GF-D8 (cell line): ENCODE results near the gene SAMD14.

Experiments
- DNase-seq: peaks from one replicate; lab custom pipeline; 2025; lab: John Stamatoyannopoulos, UW

The SAMD14 gene

DNA sequence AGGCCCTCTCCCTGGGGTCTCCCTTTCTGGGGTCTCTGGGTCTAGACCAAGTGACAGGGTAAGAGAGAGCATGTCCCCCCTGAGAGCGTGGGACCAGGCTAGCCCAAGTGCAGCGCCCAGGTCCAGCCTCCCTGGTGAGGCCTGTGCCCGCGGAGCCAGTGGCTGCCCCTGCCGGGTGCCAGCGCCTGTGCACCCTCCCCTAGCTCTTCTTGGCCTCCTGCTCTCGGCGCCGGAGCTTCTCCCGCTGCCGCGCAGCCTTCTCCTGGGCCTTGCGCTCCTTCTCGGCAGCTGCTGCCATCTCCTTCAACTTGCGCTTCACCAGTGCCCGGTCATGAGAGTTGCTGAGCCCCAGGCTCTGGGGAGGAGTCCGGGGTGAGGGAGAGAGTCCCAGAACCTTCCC lies 17.3 kb downstream of the SAMD14 start:
- DNase-seq: no peak

DNA sequence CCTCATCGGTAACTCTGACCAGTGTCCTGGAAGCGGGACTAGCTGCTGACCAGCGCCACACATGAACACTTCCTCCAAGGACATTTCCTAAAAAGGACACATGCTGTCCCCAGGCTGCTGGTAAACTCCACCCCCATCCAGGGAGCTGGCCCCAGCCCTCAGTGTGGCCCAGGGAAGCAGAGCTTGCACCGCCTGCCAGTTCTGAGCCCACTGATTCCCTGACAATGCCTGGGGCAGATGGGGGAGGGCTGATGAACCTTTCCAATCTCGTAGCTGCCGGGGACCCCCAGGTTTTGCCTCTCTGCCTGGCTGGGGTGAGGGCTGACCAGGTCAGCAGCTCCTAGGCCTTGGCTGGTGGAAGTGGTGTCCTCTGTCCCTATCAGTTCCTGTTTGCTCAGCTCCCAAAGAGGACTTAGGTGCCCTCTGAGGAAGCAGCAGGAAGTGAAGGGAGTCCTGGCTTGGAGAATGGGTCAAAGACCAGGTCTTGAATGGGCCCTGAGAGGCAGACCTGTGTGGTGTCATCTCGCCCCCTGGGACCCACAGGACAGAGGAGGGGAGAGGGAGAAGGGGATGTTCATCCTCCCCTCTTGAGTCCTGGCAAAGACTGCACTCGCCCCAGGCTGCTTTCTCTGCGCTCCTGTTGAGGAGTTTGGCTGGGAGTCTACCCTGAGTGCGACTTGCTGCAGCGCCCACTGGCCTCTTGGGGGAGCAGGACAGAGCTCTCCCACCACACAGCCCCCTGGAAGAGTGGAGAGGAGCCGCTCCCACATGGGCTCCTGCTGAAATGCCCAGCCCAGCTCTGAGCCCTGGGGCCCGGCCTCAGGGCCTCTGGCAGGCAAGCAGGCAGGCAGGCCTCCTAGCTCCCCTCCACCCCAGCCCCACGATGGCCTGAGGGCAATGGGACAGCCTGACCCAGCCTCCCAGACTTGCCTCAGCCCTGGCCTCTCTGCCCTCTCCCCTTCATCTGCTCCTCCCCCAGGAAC lies 18.0 kb downstream of the SAMD14 start:
- DNase-seq: no peak

DNA sequence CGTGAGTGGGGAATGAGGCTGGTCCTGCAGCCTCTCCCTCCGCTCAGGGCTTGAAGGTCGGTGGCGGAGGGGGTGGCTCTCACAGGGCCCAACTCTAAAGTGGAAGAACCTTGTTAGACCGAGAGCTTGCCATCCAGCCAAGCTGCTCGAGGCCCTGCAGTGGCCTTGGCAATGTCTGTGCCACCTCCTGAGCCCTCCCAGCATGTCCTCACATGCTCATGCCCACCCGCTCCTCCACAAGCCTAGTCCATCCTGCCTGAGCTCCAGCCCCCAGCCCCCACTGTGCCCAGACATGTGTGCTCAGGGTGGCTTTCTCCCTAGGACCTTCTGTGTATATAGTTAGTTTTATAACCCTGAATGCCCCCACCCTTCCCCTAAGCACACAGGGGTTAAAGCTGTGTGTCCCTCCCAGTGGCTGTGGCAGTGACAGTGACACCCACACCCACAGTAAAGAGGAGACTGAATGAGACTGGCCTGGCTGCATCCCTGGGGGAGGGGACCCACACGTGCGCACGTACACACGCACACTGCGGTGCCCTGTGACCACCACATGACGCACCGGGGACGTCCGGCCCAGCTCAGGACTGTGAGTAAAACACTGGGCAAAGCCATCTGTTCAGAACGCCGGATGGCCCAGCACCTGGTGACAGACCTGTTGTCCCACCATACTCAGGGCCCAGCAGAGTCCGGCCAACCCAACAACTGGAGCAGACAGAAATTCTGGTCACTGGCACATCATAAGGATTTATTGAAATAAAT lies 19.2 kb downstream of the SAMD14 start:
- no peak for DNase-seq

- DNase-seq: no peak
Observed at GRCh38 chr17:50109785-50110184, 20.2 kb downstream of the SAMD14 start.

DNA sequence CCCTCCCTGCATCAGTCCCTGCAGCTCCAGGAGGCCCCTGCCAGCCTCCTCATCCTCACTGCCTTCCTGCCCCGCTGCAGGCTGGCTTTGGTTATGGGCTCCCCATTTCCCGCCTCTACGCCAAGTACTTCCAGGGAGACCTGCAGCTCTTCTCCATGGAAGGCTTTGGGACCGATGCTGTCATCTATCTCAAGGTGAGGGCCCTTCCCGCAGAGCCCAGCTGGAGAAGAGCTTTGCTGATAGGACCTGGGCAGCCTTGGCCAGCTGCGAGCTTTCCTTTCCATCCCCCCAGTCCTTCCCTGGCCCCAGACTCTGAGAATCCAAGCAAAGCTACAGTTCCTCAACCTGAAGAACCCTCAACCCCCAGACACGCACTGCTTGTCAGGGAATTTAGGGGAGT lies 20.8 kb downstream of the SAMD14 start:
- DNase-seq: no peak

GRCh38 chr17:50108556-50108955 lies 21.4 kb downstream of the SAMD14 start:
- DNase-seq: no peak

- DNase-seq: no peak
Observed at GRCh38 chr17:50107790-50108414, 22.1 kb downstream of the SAMD14 start.

- DNase-seq: no peak
Observed at GRCh38 chr17:50106393-50107131, 23.4 kb downstream of the SAMD14 start.

DNA sequence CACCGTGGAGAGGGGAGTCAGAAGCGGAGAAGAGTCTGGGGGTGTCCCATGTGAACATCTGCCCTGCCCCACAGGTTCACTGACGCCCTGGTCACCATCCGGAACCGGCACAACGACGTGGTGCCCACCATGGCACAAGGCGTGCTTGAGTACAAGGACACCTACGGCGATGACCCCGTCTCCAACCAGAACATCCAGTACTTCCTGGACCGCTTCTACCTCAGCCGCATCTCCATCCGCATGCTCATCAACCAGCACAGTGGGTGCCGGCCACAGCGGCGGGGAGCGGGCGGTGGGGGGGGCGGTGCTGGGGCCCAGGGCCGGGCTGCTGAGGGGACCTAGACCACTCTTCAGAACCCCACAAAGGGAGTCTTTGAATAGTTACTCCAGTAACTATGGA lies 24.1 kb downstream of the SAMD14 start:
- DNase-seq: no peak

DNA sequence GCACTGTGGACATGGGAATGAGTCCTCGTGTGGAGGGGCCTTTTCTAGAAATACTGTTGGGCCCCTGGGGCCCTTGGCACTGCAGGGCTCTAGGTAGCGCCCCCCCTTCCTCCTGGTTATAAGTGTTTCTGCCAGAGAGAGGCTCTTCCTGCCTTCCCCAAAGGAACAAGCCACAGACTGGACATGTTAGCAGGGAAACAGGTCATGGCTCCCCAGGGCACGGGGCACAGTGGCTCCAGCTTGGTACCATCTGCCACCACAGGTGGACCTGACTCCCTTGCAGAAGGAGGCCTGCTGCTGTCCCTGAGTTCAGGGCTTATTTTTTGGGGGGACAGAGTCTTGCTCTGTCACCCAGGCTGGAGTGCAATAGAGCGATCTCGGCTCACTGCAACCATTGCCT lies 26.0 kb downstream of the SAMD14 start:
- no peak for DNase-seq

DNA sequence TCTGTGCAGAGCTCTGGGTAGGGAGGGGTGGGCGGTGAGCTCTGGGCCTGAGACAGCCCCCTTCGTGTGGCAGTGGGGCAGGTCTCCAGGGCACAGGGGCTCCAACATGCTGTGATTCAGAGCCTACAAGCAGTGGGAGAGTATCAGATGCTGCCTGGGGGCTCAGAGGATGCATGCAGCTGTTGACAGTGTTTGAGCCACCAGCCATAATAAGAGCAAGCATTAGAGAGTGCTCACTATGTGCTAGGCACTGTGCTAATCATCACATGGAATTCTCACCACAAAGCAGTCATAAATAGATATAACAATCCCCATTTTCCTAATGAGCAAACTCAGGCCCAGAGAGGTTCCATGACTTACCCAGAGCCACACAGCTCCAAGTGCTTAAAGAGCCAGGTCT lies 26.7 kb downstream of the SAMD14 start:
- DNase-seq: no peak

GRCh38 chr17:50102164-50102991 lies 27.6 kb downstream of the SAMD14 start:
- no peak for DNase-seq

- DNase-seq: no peak
Observed at GRCh38 chr17:50101346-50102163, 28.4 kb downstream of the SAMD14 start.

- no peak for DNase-seq
Observed at GRCh38 chr17:50100921-50101345, 29.0 kb downstream of the SAMD14 start.

- DNase-seq: no peak
Observed at GRCh38 chr17:50100480-50100883, 29.5 kb downstream of the SAMD14 start.

DNA sequence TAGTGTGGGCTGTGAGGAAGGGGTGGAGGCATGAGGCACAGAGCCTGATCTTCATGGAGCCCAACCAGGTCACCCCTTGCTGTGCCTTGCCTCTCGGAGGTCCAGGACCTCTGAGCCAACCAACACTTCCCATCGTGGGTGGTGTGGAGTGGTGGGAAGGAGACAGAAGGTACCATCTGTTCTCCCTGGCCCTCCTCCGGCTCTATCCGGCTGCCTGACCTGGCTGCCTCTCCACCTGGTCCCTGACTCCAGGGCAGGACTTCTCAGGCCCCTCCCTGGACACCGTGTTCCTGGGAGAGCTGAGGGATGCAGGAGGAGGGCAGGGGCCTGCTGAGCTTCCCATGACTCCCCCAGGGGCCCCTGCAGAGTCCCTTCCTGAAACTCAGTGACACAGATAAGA lies 31.0 kb downstream of the SAMD14 start:
- no peak for DNase-seq

DNA sequence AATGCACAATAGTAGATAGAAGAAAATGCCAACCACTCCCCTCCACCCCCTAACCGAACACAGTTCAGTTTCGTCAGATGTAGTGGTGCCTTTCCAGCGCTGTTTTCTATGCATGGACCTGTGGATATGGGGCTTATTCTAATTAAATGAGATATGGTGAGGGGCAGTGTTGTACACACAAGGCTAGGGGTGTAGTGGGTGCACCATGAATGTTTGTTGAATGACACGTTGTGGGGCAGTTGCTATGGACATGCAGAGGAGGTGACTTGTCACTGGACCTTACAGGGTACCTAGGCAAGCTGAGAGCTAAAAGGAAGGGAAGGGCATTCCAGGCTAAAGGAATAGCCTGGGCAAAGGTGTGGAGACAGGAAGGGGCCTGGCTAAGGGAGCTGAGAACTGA lies 31.4 kb downstream of the SAMD14 start:
- no peak for DNase-seq

- DNase-seq: no peak
Observed at GRCh38 chr17:50097926-50098325, 32.0 kb downstream of the SAMD14 start.

DNA sequence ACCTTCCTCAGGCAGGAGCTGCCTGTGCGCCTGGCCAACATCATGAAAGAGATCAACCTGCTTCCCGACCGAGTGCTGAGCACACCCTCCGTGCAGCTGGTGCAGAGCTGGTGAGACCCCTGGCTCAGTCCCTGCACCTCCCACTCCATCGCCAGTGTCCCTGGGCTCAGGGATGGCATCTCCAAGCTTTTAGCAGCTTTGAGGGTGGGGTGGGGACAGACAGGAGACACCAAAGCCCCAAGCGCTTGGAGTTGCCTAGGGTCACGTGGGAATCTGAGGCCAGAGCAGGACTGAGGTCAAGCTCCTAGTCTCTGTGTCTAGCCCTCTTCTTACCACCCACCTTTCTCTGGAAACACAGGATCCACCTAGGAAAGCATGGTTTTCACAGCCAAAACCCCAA lies 32.5 kb downstream of the SAMD14 start:
- DNase-seq: no peak

DNA sequence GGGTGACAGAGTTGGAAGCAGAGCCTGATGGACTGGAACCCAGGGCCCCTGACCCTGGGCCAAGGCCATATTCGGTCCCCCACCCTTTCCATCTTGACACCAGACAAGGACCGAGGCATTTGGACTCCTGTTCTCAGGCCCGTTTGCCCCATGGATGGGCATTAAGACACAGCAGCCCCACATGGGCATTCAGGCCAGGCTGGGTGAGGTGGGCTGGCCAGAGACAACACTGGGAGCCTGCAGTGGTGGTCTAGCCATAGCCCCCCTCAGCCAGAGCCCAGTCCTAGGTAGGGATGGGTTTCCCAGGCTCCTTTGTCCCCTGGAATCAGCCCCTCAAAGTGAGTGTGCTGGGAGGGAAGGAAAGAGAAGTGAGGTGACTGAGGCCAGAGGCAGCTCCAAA lies 33.2 kb downstream of the SAMD14 start:
- DNase-seq: no peak
